ENCODE data around the gene UGT2B17. TPM values are rescaled to one million over a fixed set of nuclear protein-coding genes. Genes with fewer than 3 reads are reported as not detected.

Gene UGT2B17
- total and polyA plus RNA-seq, 2 of the 13 experiments (the other 11 are each of a cell fraction or from before 2014, with no cell fraction given), result not detected

- TF ChIP-seq ZNF382 (CRISPR knock-in tag; IDR thresholded peaks at IDR 0.05; ENCODE audit: borderline replicate concordance) (no peak), HDAC6 (IDR thresholded peaks at IDR 0.05; ENCODE audit: low read depth, low read length) (no peak), NFYB (CRISPR knock-in tag; IDR thresholded peaks at IDR 0.05) (no peak), JUNB (CRISPR knock-in tag; IDR thresholded peaks at IDR 0.05; ENCODE audit: borderline replicate concordance) (no peak), ZBTB25 (CRISPR knock-in tag; IDR thresholded peaks at IDR 0.05) (no peak)
Observed at GRCh38 chr4:68572653-68573170, 3.4 kb downstream of the UGT2B17 start (continued).

GRCh38 chr4:68570122-68570507 lies 6.0 kb downstream of the UGT2B17 start:
- Histone ChIP-seq H3K4me3 (replicated peaks in 1 of 3; ENCODE audit: insufficient read depth in 1 of 3, low read depth in 2 of 3, low read length in 3 of 3) (no peak overlapping the region), H2AFZ (ENCODE audit: low read length) (no peak overlapping the region), H3K9ac (ENCODE audit: insufficient read depth, low read depth, low read length) (no peak overlapping the region), H3K27ac (ENCODE audit: extremely low read length, insufficient read depth, low read length) (no peak overlapping the region), H3K4me1 (ENCODE audit: insufficient read depth, low read length) (no peaks in the 10 kb centered on the region), H4K20me1 (ENCODE audit: insufficient read depth, low read length) (no peaks in the 10 kb centered on the region), H3K79me2 (ENCODE audit: insufficient read depth, low read length) (no peaks in the 10 kb centered on the region), H3K27me3 (ENCODE audit: control insufficient read depth in 1 of 2, insufficient read depth in 2 of 2, low read length in 2 of 2) (no peaks in the 10 kb centered on the region), H3K4me2 (ENCODE audit: low read depth, low read length) (no peak overlapping the region), H3K9me3 (ENCODE audit: low read length) (no peaks in the 10 kb centered on the region), H3K36me3 (replicated peaks in 1 of 2; ENCODE audit: control insufficient read depth in 1 of 2, insufficient read depth in 2 of 2, low read length in 2 of 2) (no peaks in the 10 kb centered on the region)
- ChIA-PET CTCF (ENCODE audit: low intra/inter-chr PET ratio, low total read pairs) (no interaction called here), POLR2A (no interaction called here)
- DNase-seq (ENCODE audit: low spot score) (no peak), FAIRE-seq (no peak), ATAC-seq (no peak)
- WGBS (ENCODE audit: low lambda C conversion rate), result 67% methylated on average over 4 of the region's 4 CpGs
- intact Hi-C loops (cut with micrococcal nuclease; ENCODE audit: unreplicated experiment) (no loop called here), in situ Hi-C loops (cut with HindIII; ENCODE audit: extremely low pct_ligation_motif_present, low pct_unique_long_range_greater_than_20kb) (no loop called here)
- BruUV-seq (replicated peaks), result no TSS peak
- no peak for TF ChIP-seq ZNF772 (CRISPR knock-in tag; IDR thresholded peaks at IDR 0.05)
- no peak for TF ChIP-seq CEBPB (IDR thresholded peaks at IDR 0.05; ENCODE audit: borderline replicate concordance, low read depth, low read length)
- TF ChIP-seq KAT7 (CRISPR knock-in tag; IDR thresholded peaks at IDR 0.05; ENCODE audit: borderline replicate concordance), result no peak
- no peak for TF ChIP-seq ZNF691 (CRISPR knock-in tag; IDR thresholded peaks at IDR 0.05; ENCODE audit: borderline replicate concordance, low read depth)
- TF ChIP-seq ZNF503 (CRISPR knock-in tag; IDR thresholded peaks at IDR 0.05), result no peak
- no peak for TF ChIP-seq RNF219 (CRISPR knock-in tag; IDR thresholded peaks at IDR 0.05)
- TF ChIP-seq DR1 (CRISPR knock-in tag; IDR thresholded peaks at IDR 0.05), result no peak
- TF ChIP-seq LCORL (IDR thresholded peaks at IDR 0.05), result no peak
- TF ChIP-seq LCORL (CRISPR knock-in tag; IDR thresholded peaks at IDR 0.05), result no peak
- TF ChIP-seq ZNF382 (CRISPR knock-in tag; IDR thresholded peaks at IDR 0.05; ENCODE audit: borderline replicate concordance), result no peak
- TF ChIP-seq ZNF800 (CRISPR knock-in tag; IDR thresholded peaks at IDR 0.05), result no peak
- TF ChIP-seq ZZZ3 (CRISPR knock-in tag; IDR thresholded peaks at IDR 0.05; ENCODE audit: borderline replicate concordance), result no peak

All from HepG2 (cell line).